ENCODE measurements around the gene HCAR1. TPM values are rescaled to one million over a fixed set of nuclear protein-coding genes. Genes with fewer than 3 reads are reported as not detected.

Gene HCAR1
- total and polyA plus RNA-seq, 2 donors (not counting 1 experiment from before 2014, with no cell fraction given), result 1.1 to 1.5 TPM

DNA sequence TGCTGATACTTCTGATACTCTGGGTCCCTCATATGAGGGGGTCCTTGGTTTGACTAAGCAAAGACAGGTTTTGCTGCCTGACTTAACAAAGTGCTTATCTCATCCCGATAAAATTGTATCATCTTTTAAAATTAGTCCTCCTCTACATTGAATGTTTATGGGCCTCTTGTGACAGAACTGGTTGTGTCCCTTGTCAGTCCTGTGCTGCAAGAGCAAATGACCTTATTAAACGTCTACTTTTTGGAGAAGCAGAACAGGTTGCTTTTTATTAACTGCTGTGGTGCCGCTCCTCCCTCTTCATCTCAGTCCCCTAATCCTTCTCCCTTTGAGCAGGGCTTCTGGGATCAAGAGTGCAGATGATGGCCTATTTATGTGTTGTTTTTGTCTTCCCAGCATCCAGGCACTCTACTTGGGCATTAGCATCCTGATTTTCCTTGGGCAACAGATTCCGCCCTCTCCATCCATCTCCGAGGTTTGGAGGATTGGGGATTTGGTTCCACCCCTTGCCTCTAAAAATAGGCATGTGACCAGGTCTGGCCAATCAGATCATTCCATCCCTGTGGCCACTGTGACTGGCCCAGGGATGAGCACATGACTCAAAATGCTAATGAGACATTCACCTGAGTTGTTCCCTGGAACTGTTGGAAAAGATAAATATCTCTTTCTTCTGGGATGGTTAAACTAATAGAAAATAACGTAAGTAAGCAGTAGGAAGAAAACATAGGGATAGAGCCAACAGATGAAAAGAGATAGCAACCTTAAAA is 19.1 kb upstream of the HCAR1 start:
- H3K4me1 ChIP-seq (ENCODE audit: control insufficient read depth, extremely low read depth, insufficient read depth, low read length), result peaks cover 7% of the 10 kb centered on the region
- DNase-seq (ENCODE audit: low read depth in 2 of 2), result no peak
- no peak overlapping the region for H3K4me3 ChIP-seq (replicated peaks in 1 of 4; ENCODE audit: control extremely low read depth in 1 of 4, insufficient read depth in 1 of 4, low read depth in 3 of 4, low read length in 4 of 4)
- peaks cover 3% of the 10 kb centered on the region for H3K36me3 ChIP-seq (ENCODE audit: control insufficient read depth, insufficient read depth, low read length)
- H3K27me3 ChIP-seq (ENCODE audit: control insufficient read depth, insufficient read depth, low read length), result no peaks in the 10 kb centered on the region
- no peak overlapping the region for H3K4me2 ChIP-seq (ENCODE audit: extremely low read depth, insufficient read depth, low read length)
- no peak overlapping the region for H2AFZ ChIP-seq (ENCODE audit: low read length)
- no peak overlapping the region for H3K27ac ChIP-seq (ENCODE audit: insufficient read depth, low read length)
- H3K9me3 ChIP-seq (ENCODE audit: control insufficient read depth, insufficient read depth, low read depth, low read length), result no peaks in the 10 kb centered on the region
- H3K9ac ChIP-seq (ENCODE audit: insufficient read depth, low read length), result no peak overlapping the region
- no peaks in the 10 kb centered on the region for H4K20me1 ChIP-seq (ENCODE audit: control insufficient read depth, extremely low read depth, insufficient read depth, low read length)
- TF ChIP-seq, protein P1, sequence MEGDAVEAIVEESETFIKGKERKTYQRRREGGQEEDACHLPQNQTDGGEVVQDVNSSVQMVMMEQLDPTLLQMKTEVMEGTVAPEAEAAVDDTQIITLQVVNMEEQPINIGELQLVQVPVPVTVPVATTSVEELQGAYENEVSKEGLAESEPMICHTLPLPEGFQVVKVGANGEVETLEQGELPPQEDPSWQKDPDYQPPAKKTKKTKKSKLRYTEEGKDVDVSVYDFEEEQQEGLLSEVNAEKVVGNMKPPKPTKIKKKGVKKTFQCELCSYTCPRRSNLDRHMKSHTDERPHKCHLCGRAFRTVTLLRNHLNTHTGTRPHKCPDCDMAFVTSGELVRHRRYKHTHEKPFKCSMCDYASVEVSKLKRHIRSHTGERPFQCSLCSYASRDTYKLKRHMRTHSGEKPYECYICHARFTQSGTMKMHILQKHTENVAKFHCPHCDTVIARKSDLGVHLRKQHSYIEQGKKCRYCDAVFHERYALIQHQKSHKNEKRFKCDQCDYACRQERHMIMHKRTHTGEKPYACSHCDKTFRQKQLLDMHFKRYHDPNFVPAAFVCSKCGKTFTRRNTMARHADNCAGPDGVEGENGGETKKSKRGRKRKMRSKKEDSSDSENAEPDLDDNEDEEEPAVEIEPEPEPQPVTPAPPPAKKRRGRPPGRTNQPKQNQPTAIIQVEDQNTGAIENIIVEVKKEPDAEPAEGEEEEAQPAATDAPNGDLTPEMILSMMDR (conservative IDR thresholded peaks at IDR 0.05 in 1 of 2, IDR thresholded peaks at IDR 0.05 in 1 of 2; ENCODE audit: low read depth in 1 of 2, low read length in 2 of 2), result no peak
- no peak for TF ChIP-seq EZH2 (IDR thresholded peaks at IDR 0.05; ENCODE audit: low read length, missing control alignments)
- H3K79me2 ChIP-seq (ENCODE audit: control insufficient read depth, insufficient read depth, low read length), result peaks cover 19% of the 10 kb centered on the region

DNA sequence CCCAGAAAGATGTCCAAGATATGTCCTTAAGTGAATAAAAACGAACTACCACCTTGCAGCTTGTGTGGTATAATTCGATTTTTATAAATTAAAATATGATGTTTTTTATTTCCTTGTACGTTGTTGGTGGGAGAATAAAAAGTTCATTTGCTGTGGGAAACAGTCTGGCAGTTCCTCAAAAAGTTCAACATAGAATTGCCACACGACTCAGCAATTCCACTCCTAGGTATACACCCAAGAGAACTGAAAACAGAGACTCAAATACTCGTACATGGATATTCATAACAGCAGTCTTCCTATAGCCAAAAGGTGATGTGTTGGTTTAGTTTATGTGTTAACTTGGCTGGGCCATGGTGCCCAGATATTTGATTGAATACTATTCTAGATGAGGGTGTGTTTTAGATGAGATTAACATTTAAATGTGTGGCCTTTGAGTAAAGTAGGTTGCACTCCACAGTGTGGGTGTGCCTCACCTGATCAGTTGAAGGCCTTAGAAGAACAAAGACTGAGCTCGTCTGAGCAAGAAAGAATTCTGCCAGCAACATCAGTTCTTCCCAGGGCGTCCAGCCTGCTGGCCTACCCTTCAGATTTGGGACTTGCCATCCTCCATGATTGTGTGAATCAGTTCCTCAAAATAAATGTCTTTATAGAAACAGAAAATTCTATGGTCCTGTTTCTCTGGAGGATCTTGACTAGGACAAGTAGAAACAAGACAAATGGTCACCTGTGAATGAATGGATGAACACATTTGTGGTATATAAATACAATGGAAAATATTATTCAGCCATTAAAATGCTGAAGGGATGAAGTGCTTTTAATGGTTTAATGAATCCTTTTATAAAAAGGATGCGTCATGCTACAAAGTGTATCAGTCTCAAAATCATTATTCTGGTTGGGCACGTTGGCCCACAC is 16.8 kb upstream of the HCAR1 start:
- Histone ChIP-seq H3K79me2 (ENCODE audit: control insufficient read depth, insufficient read depth, low read length) (no peaks in the 10 kb centered on the region), H3K27ac (ENCODE audit: insufficient read depth, low read length) (no peak overlapping the region), H4K20me1 (ENCODE audit: control insufficient read depth, extremely low read depth, insufficient read depth, low read length) (no peaks in the 10 kb centered on the region), H3K4me1 (ENCODE audit: control insufficient read depth, extremely low read depth, insufficient read depth, low read length) (no peaks in the 10 kb centered on the region), H3K9ac (ENCODE audit: insufficient read depth, low read length) (no peak overlapping the region), H3K4me2 (ENCODE audit: extremely low read depth, insufficient read depth, low read length) (no peak overlapping the region), H3K9me3 (ENCODE audit: control insufficient read depth, insufficient read depth, low read depth, low read length) (no peaks in the 10 kb centered on the region), H2AFZ (ENCODE audit: low read length) (no peak overlapping the region), H3K36me3 (ENCODE audit: control insufficient read depth, insufficient read depth, low read length) (no peaks in the 10 kb centered on the region), H3K4me3 (replicated peaks in 1 of 4; ENCODE audit: control extremely low read depth in 1 of 4, insufficient read depth in 1 of 4, low read depth in 3 of 4, low read length in 4 of 4) (no peak overlapping the region), H3K27me3 (ENCODE audit: control insufficient read depth, insufficient read depth, low read length) (no peaks in the 10 kb centered on the region)
- DNase-seq (ENCODE audit: low read depth in 2 of 2), result no peak
- TF ChIP-seq, protein P1 (conservative IDR thresholded peaks at IDR 0.05 in 1 of 2, IDR thresholded peaks at IDR 0.05 in 1 of 2; ENCODE audit: low read depth in 1 of 2, low read length in 2 of 2), result no peak
- TF ChIP-seq EZH2 (IDR thresholded peaks at IDR 0.05; ENCODE audit: low read length, missing control alignments), result no peak

DNA sequence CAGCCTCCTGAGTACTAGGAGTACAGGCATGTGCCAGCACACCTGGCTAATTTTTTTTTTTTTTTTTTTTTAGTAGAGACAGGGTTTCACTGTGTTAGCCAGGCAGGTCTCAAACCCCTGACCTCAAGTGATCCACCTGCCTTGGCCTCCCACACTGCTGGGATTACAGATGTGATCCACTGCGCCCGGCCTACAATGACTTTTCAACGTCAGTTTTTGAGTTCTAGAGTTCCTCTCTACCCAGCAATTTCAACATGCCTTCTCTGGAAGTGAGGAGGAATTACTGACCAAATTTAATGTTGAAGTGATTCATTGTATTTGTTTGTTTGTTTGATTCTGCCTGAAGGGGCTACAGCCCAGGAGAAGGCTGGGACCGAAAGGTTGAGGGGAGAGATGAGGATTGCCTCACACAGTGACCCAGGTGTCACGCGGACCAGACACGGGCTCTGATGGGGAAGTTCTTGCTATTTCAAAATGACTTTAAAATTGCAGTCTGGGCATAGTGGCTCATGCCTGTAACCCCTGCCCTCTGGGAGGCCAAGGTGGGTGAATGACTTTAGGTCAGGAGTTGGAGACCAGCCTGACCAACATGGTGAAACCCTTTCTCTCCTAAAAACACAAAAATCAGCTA is 13.4 kb upstream of the HCAR1 start:
- DNase-seq (ENCODE audit: low read depth in 2 of 2), result no peak
- Histone ChIP-seq H3K4me3 (replicated peaks in 1 of 4; ENCODE audit: control extremely low read depth in 1 of 4, insufficient read depth in 1 of 4, low read depth in 3 of 4, low read length in 4 of 4) (no peak overlapping the region), H3K4me1 (ENCODE audit: control insufficient read depth, extremely low read depth, insufficient read depth, low read length) (no peaks in the 10 kb centered on the region), H3K79me2 (ENCODE audit: control insufficient read depth, insufficient read depth, low read length) (no peaks in the 10 kb centered on the region), H2AFZ (ENCODE audit: low read length) (no peak overlapping the region), H3K9ac (ENCODE audit: insufficient read depth, low read length) (no peak overlapping the region), H3K27ac (ENCODE audit: insufficient read depth, low read length) (no peak overlapping the region), H3K27me3 (ENCODE audit: control insufficient read depth, insufficient read depth, low read length) (no peaks in the 10 kb centered on the region), H3K36me3 (ENCODE audit: control insufficient read depth, insufficient read depth, low read length) (no peaks in the 10 kb centered on the region), H3K9me3 (ENCODE audit: control insufficient read depth, insufficient read depth, low read depth, low read length) (no peaks in the 10 kb centered on the region), H4K20me1 (ENCODE audit: control insufficient read depth, extremely low read depth, insufficient read depth, low read length) (no peaks in the 10 kb centered on the region), H3K4me2 (ENCODE audit: extremely low read depth, insufficient read depth, low read length) (no peak overlapping the region)
- TF ChIP-seq, protein P1 (conservative IDR thresholded peaks at IDR 0.05 in 1 of 2, IDR thresholded peaks at IDR 0.05 in 1 of 2; ENCODE audit: low read depth in 1 of 2, low read length in 2 of 2), result no peak
- no peak for TF ChIP-seq EZH2 (IDR thresholded peaks at IDR 0.05; ENCODE audit: low read length, missing control alignments)

All from fibroblast of lung (primary cell).